DND-41 (cell line): ENCODE results near the gene GPC3.

ENCODE experiments used
- ATAC-seq: fragments of 200-7000 bp; cut with Tn5 transposase; 3 replicates; pipeline ENCODE4 v1.9.1; 2021; ENCODE audit warnings: low read depth; ENCODE audit not compliant: insufficient read depth
- DNase-seq: peaks from one replicate; pipeline ENCODE4 v3.0.0-alpha.2; 2020
- H2AFZ ChIP-seq: 2 replicates; pipeline ENCODE4 v1.6.0; 2012; ENCODE audit warnings: low read depth, low read length
- H3K27ac ChIP-seq: 2 replicates; pipeline ENCODE4 v1.5.1; 2012; ENCODE audit warnings: low read length, inconsistent platforms
- H3K27me3 ChIP-seq: fragments of 200-600 bp; sonication (generic); 2 replicates; pipeline ENCODE4 v1.6.0; 2012; ENCODE audit warnings: low read length, mild to moderate bottlenecking, inconsistent platforms; ENCODE audit not compliant: insufficient read depth, poor library complexity
- H3K36me3 ChIP-seq: 2 replicates; pipeline ENCODE4 v1.5.1; 2012; ENCODE audit warnings: low read length, inconsistent platforms; ENCODE audit not compliant: insufficient read depth
- H3K4me1 ChIP-seq: 2 replicates; pipeline ENCODE4 v1.5.1; 2012; ENCODE audit warnings: mild to moderate bottlenecking, low read length; ENCODE audit not compliant: insufficient read depth
- H3K4me2 ChIP-seq: 2 replicates; pipeline ENCODE4 v1.6.0; 2012; ENCODE audit warnings: mild to moderate bottlenecking, moderate library complexity, low read length, inconsistent platforms; ENCODE audit not compliant: insufficient read depth
- H3K4me3 ChIP-seq, 2 experiments: fragments of 200-600 bp in 1 of 2; shearing (Covaris generic) in 1 of 2; 2 replicates each; pipeline ENCODE4 v1.5.1; 2012 to 2016; ENCODE audit warnings: inconsistent platforms in 2 of 2, low read length in 2 of 2, mild to moderate bottlenecking in 2 of 2, low read depth in 1 of 2, moderate library complexity in 1 of 2
- H3K79me2 ChIP-seq: 2 replicates; pipeline ENCODE4 v1.6.0; 2012; ENCODE audit warnings: low read length, inconsistent platforms; ENCODE audit not compliant: insufficient read depth
- H3K9ac ChIP-seq: 2 replicates; pipeline ENCODE4 v1.6.0; 2012; ENCODE audit warnings: low read depth, mild to moderate bottlenecking, inconsistent platforms, low read length, moderate library complexity
- H3K9me3 ChIP-seq: 2 replicates; pipeline ENCODE4 v1.5.1; 2012; ENCODE audit warnings: low read length, moderate library complexity, mild to moderate bottlenecking, inconsistent platforms; ENCODE audit not compliant: insufficient read depth, severe bottlenecking
- H4K20me1 ChIP-seq: 2 replicates; pipeline ENCODE4 v1.6.0; 2012; ENCODE audit warnings: low read length; ENCODE audit not compliant: insufficient read depth
- CTCF ChIP-seq: IDR thresholded peaks from 2 replicates; pipeline ENCODE4 v1.5.1; 2012; ENCODE audit warnings: borderline replicate concordance, low read length, moderate library complexity, mild to moderate bottlenecking; ENCODE audit not compliant: poor library complexity, severe bottlenecking; ENCODE audit errors: extremely low read depth
- EZH2 ChIP-seq: IDR thresholded peaks from 3 replicates; pipeline ENCODE4 v1.6.1; 2012; ENCODE audit warnings: borderline replicate concordance, low read depth, mild to moderate bottlenecking, moderate library complexity, low read length, inconsistent platforms; ENCODE audit not compliant: severe bottlenecking

The GPC3 gene

DNA sequence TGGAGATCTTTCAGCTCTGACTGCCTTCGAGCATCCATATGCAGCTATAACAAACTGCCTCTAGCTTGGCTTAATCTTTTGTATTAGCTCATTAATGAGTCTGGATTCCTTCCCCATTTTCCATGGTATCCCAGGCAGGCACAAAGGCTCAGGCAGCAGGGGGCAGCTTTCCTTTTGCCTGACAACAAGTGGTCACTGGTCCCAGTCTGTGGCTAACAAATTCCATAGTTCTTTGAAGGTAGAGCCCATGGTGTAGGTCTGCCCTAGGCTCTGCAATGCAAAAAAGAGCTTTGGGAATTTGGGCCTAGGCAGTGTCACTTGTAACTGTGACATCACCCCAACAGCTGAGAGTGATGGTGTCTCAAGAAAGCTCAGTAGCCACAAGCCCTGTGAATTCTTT lies 335.7 kb downstream of the GPC3 start:
- no peaks in the 10 kb centered on the region for H3K4me1 ChIP-seq
- H3K79me2 ChIP-seq = no peaks in the 10 kb centered on the region
- H3K27me3 ChIP-seq = no peaks in the 10 kb centered on the region
- no peak for DNase-seq
- H3K27ac ChIP-seq = no peak overlapping the region
- H3K4me3 ChIP-seq = no peak overlapping the region
- TF ChIP-seq EZH2 = no peak
- TF ChIP-seq CTCF = no peak
- H3K9ac ChIP-seq = no peak overlapping the region
- no peak overlapping the region for H3K4me2 ChIP-seq
- H3K9me3 ChIP-seq = no peaks in the 10 kb centered on the region
- no peaks in the 10 kb centered on the region for H3K36me3 ChIP-seq
- H4K20me1 ChIP-seq = no peaks in the 10 kb centered on the region
- ATAC-seq = no peak
- no peak overlapping the region for H2AFZ ChIP-seq

DNA sequence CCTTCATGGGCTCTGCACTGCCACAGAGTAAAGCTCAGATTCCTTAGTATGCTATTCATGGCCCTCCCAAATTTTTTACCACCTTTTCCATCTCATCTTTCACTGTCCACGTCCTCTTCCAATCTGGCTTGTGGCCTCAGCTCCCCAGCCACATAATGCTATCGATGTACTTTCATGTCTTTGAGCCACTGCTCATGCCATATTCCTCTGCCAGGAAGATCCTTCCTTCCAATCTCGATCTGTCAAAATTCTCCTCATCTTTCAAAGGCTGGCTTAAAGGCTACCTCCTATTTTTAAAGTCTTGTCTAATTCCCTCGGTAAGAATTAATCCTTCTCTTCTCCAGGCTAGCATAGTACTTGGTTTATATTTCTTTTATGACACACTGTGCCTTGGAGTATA lies 336.8 kb downstream of the GPC3 start:
- no peak overlapping the region for H2AFZ ChIP-seq
- TF ChIP-seq EZH2 = no peak
- no peak for TF ChIP-seq CTCF
- H4K20me1 ChIP-seq = no peaks in the 10 kb centered on the region

GRCh38 chrX:133646719-133647116 lies 338.7 kb downstream of the GPC3 start:
- no peaks in the 10 kb centered on the region for H3K79me2 ChIP-seq
- H3K4me1 ChIP-seq = no peaks in the 10 kb centered on the region
- no peaks in the 10 kb centered on the region for H3K9me3 ChIP-seq
- no peak overlapping the region for H3K4me3 ChIP-seq
- H3K4me2 ChIP-seq = no peak overlapping the region
- H4K20me1 ChIP-seq = no peaks in the 10 kb centered on the region
- H3K27ac ChIP-seq = no peak overlapping the region
- DNase-seq = no peak
- no peaks in the 10 kb centered on the region for H3K27me3 ChIP-seq
- TF ChIP-seq EZH2 (no peak), CTCF (no peak)
- no peak for ATAC-seq
- H3K9ac ChIP-seq = no peak overlapping the region
- no peak overlapping the region for H2AFZ ChIP-seq
- H3K36me3 ChIP-seq = no peaks in the 10 kb centered on the region

More for the DNA sequence above, 336.8 kb downstream of the GPC3 start:
- DNase-seq (no peak), ATAC-seq (no peak)
- Histone ChIP-seq H3K4me3 (no peak overlapping the region), H3K4me2 (no peak overlapping the region), H3K9ac (no peak overlapping the region), H3K4me1 (no peaks in the 10 kb centered on the region), H3K27ac (no peak overlapping the region), H3K79me2 (no peaks in the 10 kb centered on the region), H3K27me3 (no peaks in the 10 kb centered on the region), H3K9me3 (no peaks in the 10 kb centered on the region), H3K36me3 (no peaks in the 10 kb centered on the region)

DNA sequence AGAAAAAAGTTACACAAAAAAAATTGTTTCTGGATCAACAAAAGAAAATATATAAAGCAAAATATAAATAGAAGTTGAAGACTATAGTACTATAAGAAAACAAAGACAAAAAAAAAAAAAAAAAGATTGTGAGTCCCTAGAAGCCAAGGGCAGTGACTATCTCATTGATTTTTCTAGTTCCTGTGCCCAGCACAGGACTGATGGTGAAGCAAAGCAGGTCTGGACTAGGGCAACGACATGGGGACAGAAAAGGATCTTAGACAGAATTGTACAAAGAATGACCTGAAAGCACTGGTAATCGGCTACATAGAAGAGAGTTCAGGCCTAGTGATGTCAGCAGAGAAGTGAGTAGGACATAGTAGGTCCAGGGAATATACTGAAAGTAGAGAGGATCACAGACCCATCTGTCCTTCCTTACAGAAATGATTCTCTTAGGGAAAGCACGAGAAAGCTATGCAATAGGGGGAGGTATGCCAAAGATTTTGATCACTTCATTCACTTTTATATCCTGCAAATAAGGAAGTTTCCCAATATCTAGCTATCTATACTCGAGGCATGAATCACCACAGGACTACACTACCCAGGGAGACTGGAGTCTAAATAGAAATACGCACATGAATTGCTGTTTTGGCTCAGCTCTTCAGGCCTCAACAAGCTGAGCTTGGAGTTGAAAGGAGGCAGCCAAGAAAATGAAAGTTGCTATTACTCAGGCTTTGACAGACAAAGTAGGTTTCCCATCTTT lies 339.2 kb downstream of the GPC3 start:
- DNase-seq = no peak
- Histone ChIP-seq H3K27me3 (no peaks in the 10 kb centered on the region), H3K4me1 (no peaks in the 10 kb centered on the region), H3K4me2 (no peak overlapping the region), H3K4me3 (no peak overlapping the region), H4K20me1 (no peaks in the 10 kb centered on the region), H3K9ac (no peak overlapping the region), H3K79me2 (no peaks in the 10 kb centered on the region), H3K27ac (no peak overlapping the region), H2AFZ (no peak overlapping the region), H3K9me3 (no peaks in the 10 kb centered on the region), H3K36me3 (no peaks in the 10 kb centered on the region)
- TF ChIP-seq CTCF (no peak), EZH2 (no peak)
- ATAC-seq = no peak
